SHP77 treated with DMSO at 0.1 percent for 48 hours (cell line): ENCODE measurements around the gene REG4.

Source experiments
- DNase-seq: peaks from one replicate; lab custom pipeline; 2025; lab: John Stamatoyannopoulos, UW

Gene REG4

GRCh38 chr1:119779869-119780356 lies 31.3 kb downstream of the REG4 start:
- peak; percentile 25 for DNase-seq

GRCh38 chr1:119778886-119779560 lies 32.2 kb downstream of the REG4 start:
- DNase-seq = no peak

- no peak for DNase-seq
These were observed 32.9 kb downstream of the REG4 start for GRCh38 chr1:119778359-119778758.

GRCh38 chr1:119774746-119775490 lies 36.3 kb downstream of the REG4 start:
- no peak for DNase-seq

- no peak for DNase-seq
These were observed 37.5 kb downstream of the REG4 start for GRCh38 chr1:119773711-119774241.

- DNase-seq = no peak
These were observed 39.0 kb downstream of the REG4 start for GRCh38 chr1:119772298-119772697.

- no peak for DNase-seq
These were observed 39.5 kb downstream of the REG4 start for GRCh38 chr1:119771770-119772169.

GRCh38 chr1:119771016-119771415 lies 40.2 kb downstream of the REG4 start:
- peak; percentile 5 for DNase-seq

- no peak for DNase-seq
These were observed 42.5 kb downstream of the REG4 start, which contains the start of gene HMGCS2 for GRCh38 chr1:119768778-119769177. Gene HMGCS2, minus strand, starts transcription at chr1:119768905. Its CDS starts 61 bp downstream, at chr1:119768844.

GRCh38 chr1:119767486-119767885 lies 43.8 kb downstream of the REG4 start:
- no peak for DNase-seq

- DNase-seq = no peak
These were observed 44.9 kb downstream of the REG4 start for GRCh38 chr1:119766374-119766794.

GRCh38 chr1:119764220-119764619 lies 47.0 kb downstream of the REG4 start:
- no peak for DNase-seq

- DNase-seq = no peak
These were observed 48.3 kb downstream of the REG4 start for GRCh38 chr1:119762953-119763352.

GRCh38 chr1:119762409-119762808 lies 48.9 kb downstream of the REG4 start:
- DNase-seq = no peak

GRCh38 chr1:119758584-119758983 lies 52.7 kb downstream of the REG4 start:
- no peak for DNase-seq

GRCh38 chr1:119752592-119752991 lies 58.7 kb downstream of the REG4 start:
- no peak for DNase-seq

GRCh38 chr1:119748040-119748439 lies 63.2 kb downstream of the REG4 start:
- no peak for DNase-seq

GRCh38 chr1:119747451-119747850 lies 63.8 kb downstream of the REG4 start:
- no peak for DNase-seq

GRCh38 chr1:119745034-119745433 lies 66.2 kb downstream of the REG4 start:
- no peak for DNase-seq

GRCh38 chr1:119744598-119744942 lies 66.7 kb downstream of the REG4 start:
- DNase-seq = no peak
